Stomach smooth muscle (tissue), 2 donors: ENCODE results near the gene ITCH.
"Not testable (repeated sequence)": the region's sequence is repeated elsewhere in the genome, so short reads cannot be mapped to it uniquely, and the experiment has no call there.

Experiments
- H3K27ac ChIP-seq: one replicate; pipeline ENCODE4 v1.7.0; 2013; ENCODE audit warnings: mild to moderate bottlenecking, low read length, inconsistent platforms
- H3K27me3 ChIP-seq, 2 donors: one replicate each; pipeline ENCODE4 v1.7.0; 2013; ENCODE audit warnings: low read length in 2 of 2; ENCODE audit not compliant: insufficient read depth in 2 of 2, control insufficient read depth in 1 of 2
- H3K36me3 ChIP-seq, 2 donors: one replicate each; pipeline ENCODE4 v1.7.0; 2013; ENCODE audit warnings: low read length in 2 of 2; ENCODE audit not compliant: control insufficient read depth in 2 of 2, insufficient read depth in 2 of 2
- H3K4me1 ChIP-seq: one replicate; pipeline ENCODE4 v1.7.0; 2013; ENCODE audit warnings: low read length; ENCODE audit not compliant: control insufficient read depth, insufficient read depth
- H3K4me3 ChIP-seq, 2 donors: one replicate each; pipeline ENCODE4 v1.7.0; 2013; ENCODE audit warnings: low read length in 2 of 2
- H3K9ac ChIP-seq, 2 donors: one replicate each; pipeline ENCODE4 v1.7.0; 2013; ENCODE audit warnings: low read length in 2 of 2, mild to moderate bottlenecking in 1 of 2
- H3K9me3 ChIP-seq, 2 donors: one replicate each; pipeline ENCODE4 v1.7.0; 2013; ENCODE audit warnings: low read length in 2 of 2; ENCODE audit not compliant: control insufficient read depth in 2 of 2
- donor health status: healthy.
- donor health status: Pancreatic carcinoma.

The ITCH gene

DNA sequence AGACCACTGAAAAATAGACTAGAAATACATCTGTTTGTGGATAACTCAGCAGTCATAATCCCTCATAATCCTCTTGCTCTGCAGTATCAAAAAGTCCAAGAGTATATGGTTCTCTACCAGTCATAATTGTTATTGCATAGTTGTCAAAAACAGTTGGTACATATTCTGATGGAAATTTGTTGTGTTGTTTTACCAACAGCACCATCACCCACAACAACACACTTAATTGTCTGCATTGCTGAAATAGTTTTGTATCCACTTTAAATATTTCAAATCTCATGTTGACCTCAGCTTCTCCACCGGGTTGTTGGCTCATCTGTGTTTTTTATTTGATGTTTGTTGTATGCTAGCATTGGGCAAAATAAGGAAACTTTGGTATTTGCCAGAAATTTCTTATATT lies 39.4 kb downstream of the ITCH start:
- no peaks in the 10 kb centered on the region for H3K9me3 ChIP-seq
- no peak overlapping the region for H3K9ac ChIP-seq
- no peak overlapping the region for H3K27ac ChIP-seq
- H3K4me1 ChIP-seq: no peaks in the 10 kb centered on the region
- H3K27me3 ChIP-seq: no peaks in the 10 kb centered on the region
- H3K36me3 ChIP-seq: peaks cover 2 to 4% of the 10 kb centered on the region in 2 donors
- no peak overlapping the region for H3K4me3 ChIP-seq

DNA sequence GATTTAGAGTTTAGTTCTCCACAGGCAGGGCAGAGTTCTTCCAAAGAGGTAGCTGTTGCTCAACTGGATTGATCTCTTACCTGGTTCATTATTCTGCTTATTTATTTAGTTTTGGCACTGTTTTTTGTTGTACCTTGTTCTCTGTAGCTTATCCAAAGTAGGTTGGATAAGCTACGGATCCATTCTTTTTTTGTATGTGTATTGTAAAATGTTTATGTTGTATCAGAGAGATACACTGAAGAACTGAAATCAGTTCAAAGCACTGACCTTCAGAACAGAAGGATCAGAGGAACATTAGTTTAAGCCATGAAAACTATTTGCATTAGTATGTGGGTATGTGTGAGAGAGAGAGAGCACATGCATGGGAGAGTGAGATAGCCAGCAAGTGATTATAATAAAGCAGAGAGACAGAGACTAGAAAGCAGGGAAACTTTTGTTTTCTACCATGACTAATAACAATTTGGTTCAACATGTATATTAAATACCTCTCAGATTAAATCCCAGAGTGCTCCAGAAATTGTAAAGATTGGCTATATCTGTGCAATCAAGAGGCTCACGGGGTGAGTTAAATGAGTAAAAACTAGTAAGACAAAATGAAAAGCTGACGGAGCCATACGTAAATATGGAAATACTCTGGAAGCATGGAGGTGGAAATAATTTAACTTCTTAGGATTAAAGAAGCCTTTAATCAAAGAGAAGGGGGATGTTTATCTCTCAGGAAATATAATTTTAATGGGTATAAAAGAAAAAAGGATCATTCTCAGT lies 40.2 kb downstream of the ITCH start:
- no peaks in the 10 kb centered on the region for H3K27me3 ChIP-seq
- H3K4me3 ChIP-seq: no peak overlapping the region
- no peak overlapping the region for H3K27ac ChIP-seq
- H3K36me3 ChIP-seq: peaks cover 2 to 4% of the 10 kb centered on the region in 2 donors
- H3K4me1 ChIP-seq: no peaks in the 10 kb centered on the region
- no peak overlapping the region for H3K9ac ChIP-seq
- no peaks in the 10 kb centered on the region for H3K9me3 ChIP-seq

DNA sequence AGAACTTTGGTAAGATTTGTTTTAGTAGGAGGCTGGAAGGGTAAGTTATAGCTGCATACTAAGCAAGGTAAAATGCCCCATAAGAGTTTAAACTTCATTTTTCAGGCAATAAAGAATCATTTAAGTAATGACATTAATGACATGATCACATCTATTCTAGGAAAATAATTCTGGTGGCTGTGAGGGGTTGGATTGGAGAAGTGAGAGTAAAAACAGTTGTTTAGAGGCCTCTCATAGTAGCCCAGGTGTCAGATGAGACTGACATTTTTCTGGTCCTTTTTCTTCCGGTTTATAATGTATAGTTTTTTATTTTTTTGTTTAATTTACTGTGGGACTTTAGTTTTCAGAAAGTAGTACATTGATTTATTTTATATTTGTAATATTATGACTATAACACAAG lies 40.8 kb downstream of the ITCH start:
- no peak overlapping the region for H3K27ac ChIP-seq

DNA sequence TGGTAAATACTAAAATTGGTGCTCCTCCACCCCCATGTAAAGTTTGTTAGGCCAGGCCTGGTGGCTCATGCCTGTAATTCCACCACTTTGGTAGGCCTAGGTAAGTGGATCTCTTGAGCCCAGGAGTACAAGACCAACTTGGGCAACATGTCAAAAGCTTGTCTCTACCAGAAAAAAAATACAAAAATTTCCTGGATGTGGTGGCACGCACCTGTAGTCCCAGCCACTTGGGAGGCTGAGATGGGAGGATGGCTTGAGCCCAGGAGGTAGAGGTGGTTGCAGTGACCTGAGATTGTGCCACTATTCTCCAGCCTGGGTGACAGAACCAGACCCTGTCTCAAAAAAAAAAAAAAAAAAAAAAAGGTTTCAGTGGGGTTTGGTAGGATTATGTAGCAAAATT lies 41.7 kb downstream of the ITCH start:
- H3K4me1 ChIP-seq: no peaks in the 10 kb centered on the region

More for the DNA sequence above, 40.8 kb downstream of the ITCH start:
- Histone ChIP-seq H3K4me3 (no peak overlapping the region), H3K9ac (no peak overlapping the region), H3K9me3 (no peaks in the 10 kb centered on the region), H3K36me3 (peaks cover 4 to 6% of the 10 kb centered on the region in 2 donors), H3K4me1 (no peaks in the 10 kb centered on the region), H3K27me3 (no peaks in the 10 kb centered on the region)

DNA sequence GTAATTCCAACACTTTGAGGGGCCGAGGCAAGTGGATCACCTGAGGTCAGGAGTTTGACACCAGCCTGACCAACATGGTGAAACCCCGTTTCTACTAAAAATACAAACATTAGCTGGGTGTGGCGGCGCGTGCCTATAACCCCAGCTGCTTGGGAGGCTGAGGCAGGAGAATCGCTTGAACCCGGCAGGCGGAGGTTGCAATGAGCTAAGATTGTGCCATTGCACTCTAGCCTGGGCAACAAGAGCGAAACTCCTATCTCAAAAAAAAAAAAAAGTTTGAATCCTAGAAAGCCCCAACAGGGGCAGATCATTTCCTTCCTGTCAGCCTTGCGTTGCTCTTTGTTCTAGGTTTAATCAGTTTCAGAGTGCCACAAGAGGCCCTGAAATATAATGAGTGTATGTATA lies 42.2 kb downstream of the ITCH start:
- H3K9ac ChIP-seq, H3K4me3 ChIP-seq, H3K27ac ChIP-seq, H3K27me3 ChIP-seq, H3K9me3 ChIP-seq, H3K4me1 ChIP-seq: not testable (repeated sequence)
- peaks cover 6 to 12% of the 10 kb centered on the region in 2 donors for H3K36me3 ChIP-seq

More for the DNA sequence above, 41.7 kb downstream of the ITCH start:
- H3K4me3 ChIP-seq: no peak overlapping the region
- H3K9ac ChIP-seq: no peak overlapping the region
- no peak overlapping the region for H3K27ac ChIP-seq
- no peaks in the 10 kb centered on the region for H3K9me3 ChIP-seq
- H3K27me3 ChIP-seq: no peaks in the 10 kb centered on the region
- H3K36me3 ChIP-seq: peaks cover 7 to 12% of the 10 kb centered on the region in 2 donors

DNA sequence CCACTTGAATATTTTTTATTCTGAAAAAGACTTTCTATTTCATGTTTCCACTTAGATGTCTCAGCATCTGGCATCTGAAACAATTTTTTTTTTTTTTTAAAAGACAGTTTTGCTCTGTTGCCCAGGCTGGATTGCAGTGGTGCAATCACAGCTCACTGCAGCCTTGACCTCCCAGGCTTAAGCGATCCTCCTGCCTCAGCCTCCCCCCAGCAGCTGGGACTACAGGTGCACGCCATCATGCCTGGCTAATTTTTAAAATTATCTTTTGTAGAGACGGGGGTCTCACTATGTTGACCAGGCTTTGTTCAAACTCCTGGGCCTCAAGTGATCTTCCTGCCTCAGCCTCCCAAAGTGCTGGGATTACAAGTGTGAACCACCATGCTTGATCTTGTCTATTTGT lies 42.9 kb downstream of the ITCH start:
- H3K4me3 ChIP-seq, H3K27ac ChIP-seq, H3K4me1 ChIP-seq, H3K9me3 ChIP-seq, H3K9ac ChIP-seq, H3K27me3 ChIP-seq: not testable (repeated sequence)
- peaks cover 5 to 12% of the 10 kb centered on the region in 2 donors for H3K36me3 ChIP-seq

DNA sequence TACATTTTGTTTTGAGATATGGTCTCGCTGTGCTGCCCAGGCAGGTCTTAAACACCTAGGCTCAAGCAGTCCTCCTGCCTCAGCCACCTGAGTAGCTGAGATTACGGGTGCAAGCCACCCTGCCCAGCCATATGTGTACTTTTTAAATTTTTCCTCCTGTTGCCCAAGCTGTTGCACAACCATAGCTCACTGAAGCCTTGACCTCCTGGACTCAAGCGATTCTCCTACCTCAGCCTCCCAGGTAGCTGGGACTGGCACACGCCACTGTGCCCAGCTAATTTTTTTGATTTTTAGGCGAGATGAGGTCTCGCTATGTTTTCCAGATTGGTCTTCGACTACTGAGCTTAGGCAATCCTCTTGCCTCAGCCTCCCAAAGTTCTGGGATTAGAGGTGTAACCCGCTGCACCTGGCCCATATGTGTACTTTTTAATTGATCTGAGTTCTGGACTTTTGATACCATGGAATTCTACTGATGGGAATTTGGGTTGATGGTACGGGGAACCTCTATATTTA lies 44.9 kb downstream of the ITCH start:
- H3K4me1 ChIP-seq: no peaks in the 10 kb centered on the region
- no peak overlapping the region for H3K4me3 ChIP-seq
- H3K9me3 ChIP-seq: no peaks in the 10 kb centered on the region
- H3K27me3 ChIP-seq: no peaks in the 10 kb centered on the region
- H3K36me3 ChIP-seq: peaks cover 5 to 12% of the 10 kb centered on the region in 2 donors
- no peak overlapping the region for H3K9ac ChIP-seq
- no peak overlapping the region for H3K27ac ChIP-seq

DNA sequence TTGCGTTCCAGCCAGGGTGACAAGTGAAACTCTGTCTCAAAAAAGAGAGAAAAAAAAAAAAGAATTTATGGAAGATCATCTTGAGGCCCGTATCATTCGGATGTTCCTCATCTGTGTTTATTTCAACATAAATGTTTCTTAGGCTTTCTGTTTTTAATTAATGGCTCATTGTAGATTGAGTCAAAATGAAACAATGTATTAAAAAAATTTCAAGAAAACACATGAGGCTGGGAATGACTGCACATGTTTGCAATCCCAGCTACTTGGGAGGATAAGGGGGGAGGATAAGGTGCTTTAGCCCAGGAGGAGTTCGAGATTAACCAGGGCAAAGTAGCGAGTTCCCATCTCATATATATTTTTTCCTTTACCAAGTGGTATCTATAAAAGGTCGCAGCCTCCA lies 47.3 kb downstream of the ITCH start:
- Histone ChIP-seq H3K27me3 (no peaks in the 10 kb centered on the region), H3K27ac (no peak overlapping the region), H3K4me3 (no peak overlapping the region), H3K4me1 (no peaks in the 10 kb centered on the region), H3K36me3 (peaks cover 13 to 15% of the 10 kb centered on the region in 2 donors), H3K9me3 (no peaks in the 10 kb centered on the region), H3K9ac (no peak overlapping the region)

DNA sequence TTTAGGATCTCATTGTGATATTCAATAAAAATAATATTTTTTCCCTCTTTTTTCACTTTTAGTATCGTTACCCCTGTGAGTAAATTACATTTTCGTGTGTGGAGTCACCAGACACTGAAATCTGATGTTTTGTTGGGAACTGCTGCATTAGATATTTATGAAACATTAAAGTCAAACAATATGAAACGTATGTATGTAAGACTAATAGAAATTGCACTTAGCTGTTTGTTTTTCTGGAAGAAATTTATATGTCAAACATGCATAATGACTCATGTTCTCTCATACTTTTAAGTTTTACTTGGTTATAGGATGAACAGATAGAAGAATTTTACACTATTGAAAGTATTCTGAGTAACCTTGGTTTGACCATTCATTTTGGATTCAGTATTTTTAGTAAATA lies 49.4 kb downstream of the ITCH start:
- H3K36me3 ChIP-seq: peaks cover 13 to 16% of the 10 kb centered on the region in 2 donors
- no peaks in the 10 kb centered on the region for H3K9me3 ChIP-seq
- no peak overlapping the region for H3K9ac ChIP-seq

DNA sequence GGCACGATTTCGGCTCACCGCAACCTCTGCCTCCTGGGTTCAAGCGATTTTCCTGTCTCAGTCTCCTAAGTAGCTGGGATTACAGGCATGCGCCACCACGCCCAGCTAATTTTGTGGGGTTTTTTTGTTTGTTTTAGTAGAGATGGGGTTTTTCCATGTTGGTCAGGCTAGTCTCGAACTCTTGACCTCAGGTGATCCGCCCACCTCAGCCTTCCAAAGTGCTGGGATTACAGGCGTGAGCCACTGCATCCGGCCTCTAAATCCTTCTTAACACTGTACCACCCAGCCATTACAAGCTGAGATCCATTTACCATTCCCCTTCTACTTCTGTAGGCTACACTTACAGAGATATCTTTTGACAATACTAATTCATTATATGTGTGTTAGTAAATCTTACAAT lies 51.5 kb downstream of the ITCH start:
- H3K36me3 ChIP-seq: peaks cover 10 to 14% of the 10 kb centered on the region in 2 donors
- not testable (repeated sequence) for H3K9ac ChIP-seq, H3K27ac ChIP-seq

More for the DNA sequence above, 49.4 kb downstream of the ITCH start:
- Histone ChIP-seq H3K4me3 (no peak overlapping the region), H3K27ac (no peak overlapping the region), H3K4me1 (no peaks in the 10 kb centered on the region), H3K27me3 (no peaks in the 10 kb centered on the region)

DNA sequence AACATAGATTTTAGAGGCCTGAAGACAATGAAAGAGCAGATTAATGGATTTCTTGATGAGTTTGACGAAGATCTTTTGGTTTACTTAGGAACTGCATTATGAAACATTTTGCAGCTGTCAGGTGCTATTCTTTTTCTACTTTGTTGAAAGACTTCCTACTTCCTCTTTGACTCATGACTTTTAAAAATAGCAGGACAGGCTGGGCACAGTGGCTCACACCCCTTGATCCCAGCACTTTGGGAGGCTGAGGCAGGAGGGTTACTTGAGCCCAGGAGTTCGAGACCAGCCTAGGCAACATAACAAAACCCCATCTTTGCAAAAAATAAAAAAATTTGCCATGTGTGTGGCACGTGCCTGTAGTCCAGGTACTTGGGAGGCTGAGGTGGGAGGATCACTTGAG lies 52.0 kb downstream of the ITCH start:
- Histone ChIP-seq H3K9ac (no peak overlapping the region), H3K9me3 (no peaks in the 10 kb centered on the region), H3K27me3 (no peaks in the 10 kb centered on the region), H3K4me3 (no peak overlapping the region), H3K4me1 (no peaks in the 10 kb centered on the region), H3K27ac (no peak overlapping the region), H3K36me3 (peaks cover 8 to 13% of the 10 kb centered on the region in 2 donors)

More for the DNA sequence above, 51.5 kb downstream of the ITCH start:
- H3K9me3 ChIP-seq, H3K27me3 ChIP-seq, H3K4me3 ChIP-seq, H3K4me1 ChIP-seq: not testable (repeated sequence)
